ENCODE measurements around the gene TAF1L.
A peak's percentile ranks its signal among the peaks of the same experiment; 100 is the strongest.
"Not testable (repeated sequence)": the region's sequence is repeated elsewhere in the genome, so short reads cannot be mapped to it uniquely, and the experiment has no call there.

TAF1L gene, protein sequence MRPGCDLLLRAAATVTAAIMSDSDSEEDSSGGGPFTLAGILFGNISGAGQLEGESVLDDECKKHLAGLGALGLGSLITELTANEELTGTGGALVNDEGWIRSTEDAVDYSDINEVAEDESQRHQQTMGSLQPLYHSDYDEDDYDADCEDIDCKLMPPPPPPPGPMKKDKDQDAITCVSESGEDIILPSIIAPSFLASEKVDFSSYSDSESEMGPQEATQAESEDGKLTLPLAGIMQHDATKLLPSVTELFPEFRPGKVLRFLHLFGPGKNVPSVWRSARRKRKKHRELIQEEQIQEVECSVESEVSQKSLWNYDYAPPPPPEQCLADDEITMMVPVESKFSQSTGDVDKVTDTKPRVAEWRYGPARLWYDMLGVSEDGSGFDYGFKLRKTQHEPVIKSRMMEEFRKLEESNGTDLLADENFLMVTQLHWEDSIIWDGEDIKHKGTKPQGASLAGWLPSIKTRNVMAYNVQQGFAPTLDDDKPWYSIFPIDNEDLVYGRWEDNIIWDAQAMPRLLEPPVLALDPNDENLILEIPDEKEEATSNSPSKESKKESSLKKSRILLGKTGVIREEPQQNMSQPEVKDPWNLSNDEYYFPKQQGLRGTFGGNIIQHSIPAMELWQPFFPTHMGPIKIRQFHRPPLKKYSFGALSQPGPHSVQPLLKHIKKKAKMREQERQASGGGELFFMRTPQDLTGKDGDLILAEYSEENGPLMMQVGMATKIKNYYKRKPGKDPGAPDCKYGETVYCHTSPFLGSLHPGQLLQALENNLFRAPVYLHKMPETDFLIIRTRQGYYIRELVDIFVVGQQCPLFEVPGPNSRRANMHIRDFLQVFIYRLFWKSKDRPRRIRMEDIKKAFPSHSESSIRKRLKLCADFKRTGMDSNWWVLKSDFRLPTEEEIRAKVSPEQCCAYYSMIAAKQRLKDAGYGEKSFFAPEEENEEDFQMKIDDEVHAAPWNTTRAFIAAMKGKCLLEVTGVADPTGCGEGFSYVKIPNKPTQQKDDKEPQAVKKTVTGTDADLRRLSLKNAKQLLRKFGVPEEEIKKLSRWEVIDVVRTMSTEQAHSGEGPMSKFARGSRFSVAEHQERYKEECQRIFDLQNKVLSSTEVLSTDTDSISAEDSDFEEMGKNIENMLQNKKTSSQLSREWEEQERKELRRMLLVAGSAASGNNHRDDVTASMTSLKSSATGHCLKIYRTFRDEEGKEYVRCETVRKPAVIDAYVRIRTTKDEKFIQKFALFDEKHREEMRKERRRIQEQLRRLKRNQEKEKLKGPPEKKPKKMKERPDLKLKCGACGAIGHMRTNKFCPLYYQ (N-terminal part only)

GRCh38 chr9:32635362-32635761 lies at the start of gene TAF1L:
TSS of gene TAF1L (minus strand) at chr9:32635669. CDS start at chr9:32635579, 90 bp downstream.
- DNase-seq: no peak

DNA sequence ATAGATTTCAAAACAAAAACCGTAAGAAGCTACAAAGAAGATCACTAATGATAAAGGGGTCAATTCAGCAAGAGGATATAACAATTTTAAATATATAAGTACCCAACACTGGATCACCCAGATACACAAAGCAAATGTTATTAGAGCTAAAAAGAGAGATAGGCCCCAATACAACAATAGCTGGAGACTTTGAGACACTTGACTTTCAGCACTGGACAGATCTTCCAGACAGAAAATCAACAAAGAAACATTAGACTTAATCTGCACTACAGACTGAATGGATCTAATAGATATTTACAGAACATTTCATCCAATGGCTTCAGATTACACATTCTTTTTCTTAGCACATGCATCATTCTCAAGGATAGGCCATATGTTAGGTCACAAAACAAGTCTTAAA lies 46.3 kb upstream of the TAF1L start:
- no peak for DNase-seq

- no peak for DNase-seq
Measured at GRCh38 chr9:32677931-32678330, 42.5 kb upstream of the TAF1L start.

- no peak for DNase-seq
Measured at GRCh38 chr9:32672469-32672868, 37.0 kb upstream of the TAF1L start.

- no peak for DNase-seq
Measured at GRCh38 chr9:32671333-32671732, 35.9 kb upstream of the TAF1L start.

- no peak for DNase-seq
Measured at GRCh38 chr9:32665101-32665500, 29.6 kb upstream of the TAF1L start.

- DNase-seq: no peak
Measured at GRCh38 chr9:32663741-32664140, 28.3 kb upstream of the TAF1L start.

GRCh38 chr9:32647671-32648070 lies 12.2 kb upstream of the TAF1L start:
- DNase-seq: no peak

- DNase-seq: no peak
Measured at GRCh38 chr9:32644698-32645097, 9.2 kb upstream of the TAF1L start.

DNA sequence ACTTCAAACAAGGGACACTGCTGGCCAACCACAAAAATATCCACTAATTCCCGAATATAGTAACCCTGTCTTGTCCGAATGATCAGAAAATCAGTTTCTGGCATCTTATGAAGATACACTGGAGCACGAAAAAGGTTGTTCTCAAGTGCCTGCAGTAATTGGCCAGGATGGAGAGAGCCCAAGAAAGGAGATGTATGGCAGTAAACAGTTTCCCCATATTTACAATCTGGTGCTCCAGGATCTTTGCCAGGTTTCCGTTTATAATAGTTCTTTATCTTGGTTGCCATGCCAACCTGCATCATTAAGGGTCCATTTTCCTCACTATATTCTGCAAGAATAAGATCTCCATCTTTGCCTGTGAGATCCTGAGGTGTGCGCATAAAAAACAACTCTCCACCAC lies 2.3 kb downstream of the TAF1L start:
- not testable (repeated sequence) for DNase-seq

DNA sequence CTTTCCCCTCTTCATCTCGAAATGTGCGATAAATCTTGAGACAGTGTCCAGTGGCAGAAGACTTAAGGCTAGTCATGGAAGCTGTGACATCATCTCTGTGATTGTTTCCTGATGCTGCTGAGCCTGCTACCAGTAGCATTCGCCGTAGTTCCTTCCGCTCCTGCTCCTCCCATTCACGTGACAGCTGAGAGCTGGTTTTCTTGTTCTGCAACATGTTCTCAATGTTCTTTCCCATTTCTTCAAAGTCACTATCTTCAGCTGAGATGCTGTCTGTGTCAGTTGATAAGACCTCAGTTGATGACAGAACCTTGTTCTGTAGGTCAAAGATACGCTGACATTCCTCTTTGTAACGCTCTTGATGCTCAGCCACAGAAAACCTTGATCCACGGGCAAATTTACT lies 3.5 kb downstream of the TAF1L start:
- no peak for DNase-seq

GRCh38 chr9:32627394-32627954 lies 8.0 kb downstream of the TAF1L start:
- DNase-seq: no peak

DNA sequence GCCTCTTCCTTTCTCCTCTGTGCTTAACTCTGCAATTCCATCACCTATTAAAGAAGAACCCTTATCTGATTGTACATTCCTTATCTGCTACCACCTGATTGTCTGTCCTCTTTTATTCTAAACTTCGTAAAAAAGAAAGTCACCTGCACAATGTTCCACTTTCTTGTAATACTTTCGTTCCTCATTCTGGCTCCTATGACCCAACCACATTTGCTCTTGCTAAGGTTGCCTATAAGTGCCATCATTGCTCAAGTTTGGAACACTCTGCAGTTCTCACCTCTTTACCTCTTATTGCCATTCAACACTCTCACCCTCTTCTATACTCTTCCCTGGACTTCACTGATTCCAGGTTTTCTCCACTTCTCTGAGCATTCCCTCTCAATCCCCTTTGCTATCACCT lies 10.1 kb downstream of the TAF1L start:
- DNase-seq: no peak

- DNase-seq: no peak
Measured at GRCh38 chr9:32622948-32623347, 12.5 kb downstream of the TAF1L start.

GRCh38 chr9:32618261-32618660 lies 17.2 kb downstream of the TAF1L start:
- no peak for DNase-seq

- peak; percentile 33 for DNase-seq
Measured at GRCh38 chr9:32606811-32607210, 28.7 kb downstream of the TAF1L start.

GRCh38 chr9:32603914-32604852 lies 31.3 kb downstream of the TAF1L start:
- no peak for DNase-seq

- peak; percentile 52 for DNase-seq
Measured at GRCh38 chr9:32599021-32599420, 36.4 kb downstream of the TAF1L start.

GRCh38 chr9:32596936-32597335 lies 38.5 kb downstream of the TAF1L start:
- peak; percentile 26 for DNase-seq

GRCh38 chr9:32596096-32596865 lies 39.2 kb downstream of the TAF1L start:
- peak; percentile 76 for DNase-seq

DNA sequence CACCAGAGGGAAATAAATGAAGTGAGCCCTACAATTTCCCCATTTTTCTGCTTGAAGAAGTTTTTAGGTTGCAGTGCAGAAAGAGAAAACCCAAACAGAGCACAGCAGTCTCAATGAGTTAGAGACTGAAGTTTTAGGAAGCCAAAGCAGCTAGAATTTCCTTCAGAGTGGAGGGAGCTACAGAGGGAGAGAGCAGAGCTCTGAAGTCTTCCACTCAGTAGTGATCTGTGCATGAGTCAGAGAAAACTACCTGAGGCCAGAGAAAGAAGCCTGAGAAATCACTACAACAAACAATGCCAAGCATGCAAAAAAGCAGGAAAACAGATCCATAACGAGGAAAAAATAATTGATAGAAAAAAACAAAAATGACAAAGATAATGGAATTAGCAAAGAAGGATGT lies 44.6 kb downstream of the TAF1L start:
- DNase-seq: no peak
